ENCODE data around the gene INPP5F.

The INPP5F gene

DNA sequence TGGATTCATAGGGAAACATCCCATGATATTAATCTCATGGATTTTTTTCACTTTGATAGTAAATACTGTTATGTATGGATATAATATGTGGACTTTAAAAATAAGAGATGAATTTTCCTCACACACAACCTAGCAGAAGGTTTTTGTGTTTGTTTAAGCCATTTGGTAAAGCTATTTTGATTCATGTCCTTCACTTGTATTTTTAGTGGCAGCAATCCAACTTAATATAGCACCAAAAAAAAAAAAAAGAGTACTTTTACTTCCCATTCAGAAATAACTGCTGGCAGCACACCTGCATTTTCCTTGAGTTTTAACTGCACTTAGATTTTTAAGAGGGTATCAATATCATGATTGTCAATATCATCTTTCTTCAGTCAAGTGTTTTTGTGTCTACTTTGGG is 86.8 kb downstream of the INPP5F start:
- TF ChIP-seq, protein P1, sequence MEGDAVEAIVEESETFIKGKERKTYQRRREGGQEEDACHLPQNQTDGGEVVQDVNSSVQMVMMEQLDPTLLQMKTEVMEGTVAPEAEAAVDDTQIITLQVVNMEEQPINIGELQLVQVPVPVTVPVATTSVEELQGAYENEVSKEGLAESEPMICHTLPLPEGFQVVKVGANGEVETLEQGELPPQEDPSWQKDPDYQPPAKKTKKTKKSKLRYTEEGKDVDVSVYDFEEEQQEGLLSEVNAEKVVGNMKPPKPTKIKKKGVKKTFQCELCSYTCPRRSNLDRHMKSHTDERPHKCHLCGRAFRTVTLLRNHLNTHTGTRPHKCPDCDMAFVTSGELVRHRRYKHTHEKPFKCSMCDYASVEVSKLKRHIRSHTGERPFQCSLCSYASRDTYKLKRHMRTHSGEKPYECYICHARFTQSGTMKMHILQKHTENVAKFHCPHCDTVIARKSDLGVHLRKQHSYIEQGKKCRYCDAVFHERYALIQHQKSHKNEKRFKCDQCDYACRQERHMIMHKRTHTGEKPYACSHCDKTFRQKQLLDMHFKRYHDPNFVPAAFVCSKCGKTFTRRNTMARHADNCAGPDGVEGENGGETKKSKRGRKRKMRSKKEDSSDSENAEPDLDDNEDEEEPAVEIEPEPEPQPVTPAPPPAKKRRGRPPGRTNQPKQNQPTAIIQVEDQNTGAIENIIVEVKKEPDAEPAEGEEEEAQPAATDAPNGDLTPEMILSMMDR (IDR thresholded peaks at IDR 0.05; ENCODE audit: low read depth, low read length, missing control alignments): no peak
- H3K4me3 ChIP-seq (ENCODE audit: low read depth, low read length): no peak overlapping the region
- no peak for DNase-seq (ENCODE audit: low read depth)

- no peak overlapping the region for H3K4me3 ChIP-seq (ENCODE audit: low read depth, low read length)
- TF ChIP-seq, protein P1 (IDR thresholded peaks at IDR 0.05; ENCODE audit: low read depth, low read length, missing control alignments): no peak
- DNase-seq (ENCODE audit: low read depth): no peak
These were observed 89.8 kb downstream of the INPP5F start for GRCh38 chr10:119815671-119816070.

DNA sequence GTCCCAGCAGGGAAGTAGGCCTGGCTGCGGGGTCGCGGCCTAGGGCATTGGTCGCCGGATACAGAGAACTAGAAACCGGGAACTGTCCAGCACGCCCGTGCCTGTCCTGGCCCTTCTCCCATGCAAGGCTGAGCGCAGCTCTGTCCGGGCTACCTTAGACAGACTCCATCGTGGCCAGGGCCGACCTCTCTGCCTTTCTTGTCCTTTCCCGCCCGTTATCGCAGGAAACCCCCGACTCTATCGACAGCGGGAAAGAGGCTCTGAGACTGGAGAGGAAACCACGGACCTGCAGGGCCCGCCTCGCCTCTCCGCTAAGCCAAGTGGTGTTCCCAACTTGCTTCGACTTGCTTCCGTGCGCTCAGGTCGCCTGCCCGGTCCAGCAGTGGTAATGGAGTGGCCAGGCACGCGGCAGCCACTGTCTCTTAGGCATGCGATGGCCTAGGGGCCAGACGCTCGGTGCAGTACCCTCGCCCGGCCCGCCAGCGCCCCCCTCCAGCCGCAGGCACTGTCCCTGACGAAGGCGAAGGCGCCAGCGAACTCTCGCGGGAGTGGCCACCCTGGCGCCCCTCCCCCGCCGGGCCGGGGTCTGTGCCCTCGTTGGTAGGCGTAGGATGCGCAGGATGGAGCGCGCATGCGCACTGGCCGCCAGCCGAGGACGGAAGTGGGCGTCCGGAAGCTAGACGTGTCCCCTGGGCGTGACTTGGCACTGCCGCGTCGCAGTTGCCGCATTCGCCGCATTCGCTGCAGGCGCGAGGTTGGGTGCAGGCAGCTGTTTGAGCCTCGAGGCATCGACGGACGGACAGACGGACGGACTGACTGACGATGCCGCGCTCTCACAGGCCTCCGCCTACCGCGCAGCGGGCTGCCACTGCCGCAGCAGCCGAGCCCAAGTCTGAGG is 92.4 kb downstream of the INPP5F start:
- DNase-seq (ENCODE audit: low read depth): no peak
- no peak overlapping the region for H3K4me3 ChIP-seq (ENCODE audit: low read depth, low read length)
- TF ChIP-seq, protein P1 (IDR thresholded peaks at IDR 0.05; ENCODE audit: low read depth, low read length, missing control alignments): no peak

- TF ChIP-seq, protein P1 (IDR thresholded peaks at IDR 0.05; ENCODE audit: low read depth, low read length, missing control alignments): no peak
- DNase-seq (ENCODE audit: low read depth): no peak
- no peak overlapping the region for H3K4me3 ChIP-seq (ENCODE audit: low read depth, low read length)
These were observed 93.0 kb downstream of the INPP5F start for GRCh38 chr10:119818889-119819270.

- no peak for DNase-seq (ENCODE audit: low read depth)
- TF ChIP-seq, protein P1 (IDR thresholded peaks at IDR 0.05; ENCODE audit: low read depth, low read length, missing control alignments): no peak
These were observed 95.3 kb downstream of the INPP5F start for GRCh38 chr10:119821182-119821581.

DNA sequence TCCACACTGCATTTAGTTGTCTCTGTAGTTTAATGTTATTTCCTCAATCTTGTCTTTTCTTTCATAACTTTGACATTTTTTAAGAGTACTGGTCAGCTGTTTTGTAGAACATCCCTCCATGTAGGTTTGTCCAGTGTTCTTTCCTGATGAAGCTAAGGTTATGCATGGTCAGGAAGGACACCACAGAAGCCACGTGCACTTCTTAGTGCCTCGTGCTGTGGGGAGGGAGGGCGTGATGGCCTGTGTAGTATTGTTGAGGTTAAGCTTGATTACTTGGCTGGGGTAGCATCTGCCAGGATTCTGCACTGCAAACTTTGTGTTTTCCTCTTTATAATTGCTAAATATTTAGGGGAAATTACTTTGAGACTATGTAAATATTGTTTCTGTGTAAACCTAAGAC is 98.4 kb downstream of the INPP5F start:
- DNase-seq (ENCODE audit: low read depth): no peak
- TF ChIP-seq, protein P1 (IDR thresholded peaks at IDR 0.05; ENCODE audit: low read depth, low read length, missing control alignments): no peak
- H3K4me3 ChIP-seq (ENCODE audit: low read depth, low read length): no peak overlapping the region

More at GRCh38 chr10:119821182-119821581, 95.3 kb downstream of the INPP5F start:
- no peak overlapping the region for H3K4me3 ChIP-seq (ENCODE audit: low read depth, low read length)

DNA sequence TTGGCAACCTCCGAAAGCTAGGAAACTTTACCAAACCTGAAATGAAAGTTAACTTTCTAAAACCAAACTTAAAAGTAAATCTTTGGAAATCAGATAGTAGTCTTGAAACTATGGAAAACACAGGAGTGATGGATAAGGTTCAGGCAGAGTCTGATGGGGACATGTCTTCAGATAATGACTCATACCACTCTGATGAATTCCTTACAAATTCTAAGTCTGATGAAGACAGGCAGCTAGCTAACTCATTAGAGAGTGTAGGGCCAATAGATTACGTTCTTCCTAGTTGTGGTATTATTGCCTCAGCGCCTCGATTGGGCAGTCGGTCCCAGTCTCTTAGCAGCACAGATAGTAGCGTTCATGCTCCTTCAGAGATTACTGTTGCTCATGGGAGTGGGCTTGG is 100.9 kb downstream of the INPP5F start:
- no peak overlapping the region for H3K4me3 ChIP-seq (ENCODE audit: low read depth, low read length)
- DNase-seq (ENCODE audit: low read depth): no peak
- TF ChIP-seq, protein P1 (IDR thresholded peaks at IDR 0.05; ENCODE audit: low read depth, low read length, missing control alignments): no peak
